Nephron (organoid): ENCODE data around the gene ECI1.
A peak's percentile ranks its signal among the peaks of the same experiment; 100 is the strongest.
"Not testable (repeated sequence)": the region's sequence is repeated elsewhere in the genome, so short reads cannot be mapped to it uniquely, and the experiment has no call there.

ENCODE experiments used
- H3K27ac Mint-ChIP-seq, 3 experiments: 2 replicates each; pipeline ENCODE4 v1.8.0; 2020; ENCODE audit warnings: mixed read lengths in 3 of 3, mild to moderate bottlenecking in 2 of 3, moderate library complexity in 1 of 3
- H3K27me3 Mint-ChIP-seq: 2 replicates; pipeline ENCODE4 v1.8.0; 2021; ENCODE audit warnings: low read depth, mild to moderate bottlenecking, moderate library complexity, mixed read lengths
- H3K36me3 Mint-ChIP-seq: 2 replicates; pipeline ENCODE4 v1.8.0; 2020; ENCODE audit warnings: low read depth, mixed read lengths
- H3K4me1 Mint-ChIP-seq: 2 replicates; pipeline ENCODE4 v1.8.0; 2020; ENCODE audit warnings: mixed read lengths
- H3K4me3 Mint-ChIP-seq, 3 experiments: 2 replicates each; pipeline ENCODE4 v1.8.0; 2020; ENCODE audit warnings: mild to moderate bottlenecking in 3 of 3, mixed read lengths in 3 of 3, moderate library complexity in 2 of 3
- H3K9me3 Mint-ChIP-seq: 2 replicates; pipeline ENCODE4 v1.8.0; 2020; ENCODE audit warnings: mixed read lengths
- CTCF ChIP-seq, 3 experiments: fragments of 200-600 bp; sonication (generic); IDR thresholded peaks; one replicate each; pipeline ENCODE4 v1.5.0; 2021; ENCODE audit warnings: antibody characterized with exemption in 3 of 3; ENCODE audit not compliant: unreplicated experiment in 3 of 3

ECI1 gene

GRCh38 chr16:2273484-2273883 is 22.1 kb upstream of the ECI1 start:
- Mint-ChIP-seq H3K36me3 (no peaks in the 10 kb centered on the region), H3K4me3 (peak overlapping the region in 1 of 3 experiments; percentile 19), H3K27ac (no peak overlapping the region), H3K9me3 (no peaks in the 10 kb centered on the region), H3K27me3 (no peaks in the 10 kb centered on the region), H3K4me1 (peaks cover 6% of the 10 kb centered on the region)
- no peak for TF ChIP-seq CTCF (IDR thresholded peaks at IDR 0.05; ENCODE audit: unreplicated experiment in 3 of 3)

DNA sequence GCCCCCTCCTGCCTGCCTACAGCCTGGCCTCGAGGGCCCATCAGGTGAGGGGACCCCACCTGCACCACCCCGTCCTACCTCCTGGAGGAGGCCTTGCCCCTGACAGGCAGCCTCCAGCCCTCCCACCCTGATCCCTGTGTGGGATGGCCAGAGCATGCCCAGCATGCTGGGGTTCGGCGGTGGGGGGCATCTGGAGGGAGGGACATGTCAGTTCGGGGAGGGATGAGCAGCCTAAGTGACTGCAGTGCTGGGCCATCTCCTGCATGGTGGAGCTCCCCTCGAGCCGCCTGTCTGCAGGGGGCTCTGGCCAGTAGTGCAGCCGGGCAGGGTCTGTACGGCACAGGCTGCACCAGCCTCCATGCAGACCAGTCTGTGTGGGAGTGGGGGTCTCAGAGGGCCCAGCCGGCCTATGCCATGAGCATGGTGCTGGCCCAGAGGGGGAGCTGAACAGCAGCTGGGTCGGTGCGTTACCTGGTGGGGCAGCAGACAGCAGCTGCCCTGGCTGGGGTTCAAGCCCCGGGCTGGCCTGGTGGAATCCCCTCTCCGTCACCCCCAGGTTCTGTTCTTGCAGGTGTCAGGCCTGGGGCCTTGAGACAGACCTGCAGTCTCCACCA is 20.6 kb upstream of the ECI1 start:
- no peaks in the 10 kb centered on the region for H3K9me3 Mint-ChIP-seq
- peaks cover 8% of the 10 kb centered on the region for H3K4me1 Mint-ChIP-seq
- H3K36me3 Mint-ChIP-seq: no peaks in the 10 kb centered on the region
- no peak overlapping the region for H3K4me3 Mint-ChIP-seq
- H3K27me3 Mint-ChIP-seq: no peaks in the 10 kb centered on the region
- no peak for TF ChIP-seq CTCF (IDR thresholded peaks at IDR 0.05; ENCODE audit: unreplicated experiment in 3 of 3)
- H3K27ac Mint-ChIP-seq: no peak overlapping the region

GRCh38 chr16:2270588-2271470 is 19.4 kb upstream of the ECI1 start:
- Mint-ChIP-seq H3K4me1 (peaks cover 17% of the 10 kb centered on the region), H3K9me3 (no peaks in the 10 kb centered on the region), H3K4me3 (peak overlapping the region; percentile 54 to 68 (median 59)), H3K27me3 (no peaks in the 10 kb centered on the region), H3K27ac (no peak overlapping the region), H3K36me3 (no peaks in the 10 kb centered on the region)
- TF ChIP-seq CTCF (IDR thresholded peaks at IDR 0.05; ENCODE audit: unreplicated experiment in 3 of 3): no peak

- Mint-ChIP-seq H3K27me3 (no peaks in the 10 kb centered on the region), H3K4me3 (peak overlapping the region; percentile 96 to 97 (median 96)), H3K27ac (no peak overlapping the region), H3K4me1 (peaks cover 22% of the 10 kb centered on the region), H3K9me3 (no peaks in the 10 kb centered on the region), H3K36me3 (peaks cover 1% of the 10 kb centered on the region)
- TF ChIP-seq CTCF (IDR thresholded peaks at IDR 0.05; ENCODE audit: unreplicated experiment in 3 of 3): no peak
Observed at GRCh38 chr16:2270070-2270462, 18.7 kb upstream of the ECI1 start.

- peaks cover 19% of the 10 kb centered on the region for H3K36me3 Mint-ChIP-seq
- peak within 1 kb of the TSS; percentile 96 to 97 (median 96) for H3K4me3 Mint-ChIP-seq
- H3K27me3 Mint-ChIP-seq: no peaks in the 10 kb centered on the region
- no peak for TF ChIP-seq CTCF (IDR thresholded peaks at IDR 0.05; ENCODE audit: unreplicated experiment in 3 of 3)
- H3K27ac Mint-ChIP-seq: peak within 1 kb of the TSS; percentile 99 to 100 (median 100)
- no peaks in the 10 kb centered on the region for H3K9me3 Mint-ChIP-seq
- H3K4me1 Mint-ChIP-seq: peaks cover 30% of the 10 kb centered on the region
Observed at GRCh38 chr16:2267913-2268666, 16.7 kb upstream of the ECI1 start, which contains the start of gene RNPS1. Gene RNPS1 (minus strand): TSS chr16:2268126. CDS start chr16:2264643, 3,483 bp downstream.

DNA sequence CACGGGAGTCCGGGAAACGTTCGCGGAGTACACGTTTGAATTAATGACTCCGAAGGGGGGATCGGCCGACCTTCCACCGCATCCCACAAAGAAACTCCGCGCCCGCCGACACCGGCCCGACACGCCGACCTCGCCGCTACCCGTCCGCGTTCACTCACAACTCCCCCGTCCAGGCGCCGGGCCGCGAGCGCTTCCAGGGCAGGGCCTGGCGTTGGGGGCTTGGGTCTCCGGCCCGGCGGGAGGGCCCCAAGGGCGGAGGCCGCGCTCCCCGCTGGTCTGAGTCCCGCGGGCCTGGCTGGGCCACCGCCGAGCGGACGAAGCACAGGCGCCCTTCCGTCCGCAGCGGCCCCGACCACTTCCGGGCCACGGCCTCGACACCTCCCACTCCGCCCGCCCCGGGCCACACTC is 16.1 kb upstream of the ECI1 start:
- not testable (repeated sequence) for H3K27me3 Mint-ChIP-seq, H3K9me3 Mint-ChIP-seq
- Mint-ChIP-seq H3K36me3 (peaks cover 25% of the 10 kb centered on the region), H3K4me3 (peak overlapping the region; percentile 96 to 97 (median 96)), H3K27ac (peak overlapping the region; percentile 99 to 100 (median 100)), H3K4me1 (peaks cover 30% of the 10 kb centered on the region)

- Mint-ChIP-seq H3K27ac (peak overlapping the region; percentile 91 to 100 (median 99)), H3K4me3 (peak overlapping the region; percentile 96 to 97 (median 96)), H3K4me1 (peaks cover 30% of the 10 kb centered on the region), H3K36me3 (peaks cover 31% of the 10 kb centered on the region)
- H3K9me3 Mint-ChIP-seq, H3K27me3 Mint-ChIP-seq: not testable (repeated sequence)
Observed at GRCh38 chr16:2266887-2267286, 15.5 kb upstream of the ECI1 start.

- peaks cover 24% of the 10 kb centered on the region for H3K4me1 Mint-ChIP-seq
- H3K27ac Mint-ChIP-seq: not testable (repeated sequence)
Observed at GRCh38 chr16:2263026-2263425, 11.6 kb upstream of the ECI1 start.

More at GRCh38 chr16:2263026-2263425, 11.6 kb upstream of the ECI1 start:
- H3K4me3 Mint-ChIP-seq, H3K27me3 Mint-ChIP-seq, H3K9me3 Mint-ChIP-seq: not testable (repeated sequence)
- H3K36me3 Mint-ChIP-seq: peaks cover 59% of the 10 kb centered on the region
